H1 (cell line): ENCODE data around the gene SLIT2. TPM values are rescaled to one million over a fixed set of nuclear protein-coding genes. Genes with fewer than 3 reads are reported as not detected.

Experiments
- CTCF ChIA-PET: fragments of 300-600 bp; sonication (Branson Sonifier 250); formaldehyde crosslinking; loops from one replicate; lab custom pipeline; 2021; ENCODE audit not compliant: partially characterized antibody; lab: Charles Lee
- POLR2A ChIA-PET: fragments of 300-600 bp; sonication (Branson Sonifier 250); formaldehyde crosslinking; loops from one replicate; lab custom pipeline; 2021; ENCODE audit warnings: inconsistent platforms; ENCODE audit not compliant: partially characterized antibody; lab: Charles Lee
- DNase-seq, 2 experiments: peaks; one replicate each; pipeline versions ENCODE4 v3.0.0 to v3.0.0-alpha.2; 2010 to 2022; ENCODE audit warnings: low spot score in 2 of 2, low read depth in 1 of 2, mixed read lengths in 1 of 2
- FAIRE-seq: peaks from 2 replicates; lab custom pipeline; 2011; peaks lifted over from hg19 to GRCh38; lab: Jason Lieb, UNC
- H2AFZ ChIP-seq: 2 replicates; pipeline ENCODE4 v1.8.1; 2012; ENCODE audit warnings: low read length, inconsistent platforms
- H2AK5ac ChIP-seq: 2 replicates; pipeline ENCODE4 v1.6.1; 2013; ENCODE audit warnings: low read depth, low read length
- H2BK120ac ChIP-seq: replicated peaks from 2 replicates; pipeline ENCODE3; 2013; ENCODE audit warnings: low read depth, low read length, inconsistent platforms
- H2BK12ac ChIP-seq: 2 replicates; pipeline ENCODE4 v1.6.1; 2013; ENCODE audit warnings: low read depth, low read length
- H2BK15ac ChIP-seq: 2 replicates; pipeline ENCODE4 v1.6.1; 2013; ENCODE audit warnings: low read length
- H2BK20ac ChIP-seq: 2 replicates; pipeline ENCODE4 v1.6.1; 2013; ENCODE audit warnings: low read length
- H2BK5ac ChIP-seq: 2 replicates; pipeline ENCODE4 v1.6.1; 2013; ENCODE audit warnings: low read depth, low read length
- H3K14ac ChIP-seq: 2 replicates; pipeline ENCODE4 v1.6.1; 2013; ENCODE audit warnings: inconsistent platforms; ENCODE audit not compliant: insufficient read length
- H3K18ac ChIP-seq: 2 replicates; pipeline ENCODE4 v1.6.1; 2013; ENCODE audit warnings: low read length; ENCODE audit errors: extremely low read depth
- H3K23ac ChIP-seq: 2 replicates; pipeline ENCODE4 v1.6.1; 2013; ENCODE audit warnings: inconsistent platforms; ENCODE audit not compliant: insufficient read length
- H3K23me2 ChIP-seq: 2 replicates; pipeline ENCODE4 v1.6.1; 2013; ENCODE audit warnings: low read depth, low read length
- H3K27ac ChIP-seq: 2 replicates; pipeline ENCODE4 v1.6.1; 2011; ENCODE audit warnings: low read depth, low read length, inconsistent platforms
- H3K27me3 ChIP-seq, 4 experiments: replicated peaks in 1 of 4; 1 replicate in 1 of 4; 2 replicates in 3 of 4; pipeline versions ENCODE4 v1.6.1 to v1.8.1; 2011 to 2013; ENCODE audit warnings: low read length in 3 of 4, mild to moderate bottlenecking in 3 of 4, inconsistent platforms in 2 of 4, mixed read lengths in 2 of 4, moderate library complexity in 1 of 4; ENCODE audit not compliant: control insufficient read depth in 3 of 4, insufficient read depth in 3 of 4; ENCODE audit errors: extremely low read depth in 1 of 4
- H3K36me3 ChIP-seq, 4 experiments: 2 replicates each; pipeline versions ENCODE4 v1.6.1 to v1.8.1; 2011 to 2013; ENCODE audit warnings: mild to moderate bottlenecking in 4 of 4, low read length in 3 of 4, moderate library complexity in 2 of 4, control low read depth in 1 of 4, inconsistent platforms in 1 of 4; ENCODE audit not compliant: insufficient read depth in 4 of 4, control insufficient read depth in 2 of 4
- H3K4ac ChIP-seq: replicated peaks from 2 replicates; pipeline ENCODE3; 2013; ENCODE audit warnings: low read length, low read depth, mixed read lengths, inconsistent platforms; ENCODE audit not compliant: insufficient read length
- H3K4me1 ChIP-seq, 4 experiments: replicated peaks in 1 of 4; 1 replicate in 1 of 4; 2 replicates in 3 of 4; pipeline versions ENCODE4 v1.6.1 to v1.8.1; 2011 to 2013; ENCODE audit warnings: low read length in 3 of 4, inconsistent platforms in 2 of 4, mixed read lengths in 1 of 4; ENCODE audit not compliant: insufficient read depth in 4 of 4, control insufficient read depth in 3 of 4
- H3K4me2 ChIP-seq, 2 experiments: 2 replicates each; pipeline versions ENCODE4 v1.6.1 to v1.8.1; 2011 to 2013; ENCODE audit warnings: low read depth in 2 of 2, low read length in 2 of 2, control low read depth in 1 of 2, inconsistent platforms in 1 of 2, mild to moderate bottlenecking in 1 of 2; ENCODE audit not compliant: insufficient read depth in 1 of 2
- H3K4me3 ChIP-seq, 4 experiments: fragments of 200-600, 300-600 bp in 1 of 4; sonication (generic), shearing (Covaris generic), sonication (Bioruptor Twin) in 1 of 4; 2 replicates each; pipeline versions ENCODE4 v1.5.1 to v1.8.1; 2011 to 2016; ENCODE audit warnings: low read length in 4 of 4, low read depth in 3 of 4, control low read depth in 2 of 4, inconsistent platforms in 2 of 4, mild to moderate bottlenecking in 2 of 4, mixed read lengths in 1 of 4, moderate library complexity in 1 of 4; ENCODE audit not compliant: insufficient read depth in 2 of 4; ENCODE audit errors: extremely low read depth in 1 of 4
- H3K56ac ChIP-seq: replicated peaks from 2 replicates; pipeline ENCODE3; 2013; ENCODE audit warnings: low read depth, mild to moderate bottlenecking, mixed read lengths, low read length, inconsistent platforms; ENCODE audit not compliant: insufficient read length
- H3K79me1 ChIP-seq: 2 replicates; pipeline ENCODE4 v1.6.1; 2013; ENCODE audit warnings: low read depth, low read length, control low read depth
- H3K79me2 ChIP-seq, 2 experiments: 2 replicates each; pipeline versions ENCODE4 v1.6.1 to v1.8.1; 2012 to 2013; ENCODE audit warnings: low read length in 2 of 2, mild to moderate bottlenecking in 2 of 2, inconsistent platforms in 1 of 2; ENCODE audit not compliant: insufficient read depth in 2 of 2, control insufficient read depth in 1 of 2
- H3K9ac ChIP-seq, 4 experiments: replicated peaks in 1 of 4; 1 replicate in 1 of 4; 2 replicates in 3 of 4; pipeline versions ENCODE4 v1.6.1 to v1.8.1; 2011 to 2013; ENCODE audit warnings: low read depth in 3 of 4, low read length in 3 of 4, control low read depth in 2 of 4, mild to moderate bottlenecking in 2 of 4, moderate library complexity in 2 of 4, inconsistent platforms in 1 of 4; ENCODE audit errors: extremely low read depth in 1 of 4
- H3K9me3 ChIP-seq, 2 experiments: 2 replicates each; pipeline versions ENCODE4 v1.6.1 to v1.8.1; 2012 to 2013; ENCODE audit warnings: mild to moderate bottlenecking in 2 of 2, moderate library complexity in 2 of 2, control low read depth in 1 of 2, inconsistent platforms in 1 of 2, low read depth in 1 of 2, low read length in 1 of 2, mixed read lengths in 1 of 2; ENCODE audit not compliant: insufficient read depth in 2 of 2
- H4K20me1 ChIP-seq, 2 experiments: replicated peaks in 1 of 2; 2 replicates each; pipeline versions ENCODE3 to v1.8.1; 2011 to 2013; ENCODE audit warnings: inconsistent platforms in 2 of 2, low read length in 2 of 2, mild to moderate bottlenecking in 1 of 2; ENCODE audit not compliant: insufficient read depth in 2 of 2, control insufficient read depth in 1 of 2
- H4K5ac ChIP-seq: 2 replicates; pipeline ENCODE4 v1.6.1; 2013; ENCODE audit warnings: low read length, low read depth, mixed read lengths, inconsistent platforms; ENCODE audit not compliant: insufficient read length
- H4K8ac ChIP-seq: 2 replicates; pipeline ENCODE4 v1.8.0; 2013; ENCODE audit warnings: mild to moderate bottlenecking, moderate library complexity, low read length, inconsistent platforms; ENCODE audit not compliant: insufficient read depth; ENCODE audit errors: extremely low read depth
- H4K91ac ChIP-seq: replicated peaks from 2 replicates; pipeline ENCODE3; 2013; ENCODE audit warnings: low read length, mixed read lengths, inconsistent platforms; ENCODE audit not compliant: insufficient read length
- CREB1 ChIP-seq: IDR thresholded peaks from 2 replicates; pipeline ENCODE4 v1.6.1; 2012; ENCODE audit warnings: inconsistent platforms
- GABPA ChIP-seq: IDR thresholded peaks from 2 replicates; pipeline ENCODE4 v1.6.1; 2011; ENCODE audit warnings: mild to moderate bottlenecking, low read length, moderate library complexity, borderline replicate concordance; ENCODE audit not compliant: insufficient read depth
- KDM5A ChIP-seq: fragments of 200-600 bp; IDR thresholded peaks from 2 replicates; pipeline ENCODE4 v1.7.1; 2012; ENCODE audit warnings: mild to moderate bottlenecking, low read length, inconsistent platforms, mixed read lengths
- MAFK ChIP-seq: IDR thresholded peaks from 2 replicates; pipeline ENCODE4 v1.6.1; 2012; ENCODE audit warnings: low read depth, mild to moderate bottlenecking, improper control_type of control experiment, low read length
- MAX ChIP-seq: IDR thresholded peaks from 2 replicates; pipeline ENCODE4 v1.6.1; 2012; ENCODE audit warnings: inconsistent platforms
- NANOG ChIP-seq: IDR thresholded peaks from 2 replicates; pipeline ENCODE4 v1.6.1; 2011; ENCODE audit warnings: low read length, low read depth, mild to moderate bottlenecking, inconsistent platforms; ENCODE audit not compliant: insufficient read depth, poor library complexity, severe bottlenecking
- PHF8 ChIP-seq: fragments of 200-600 bp; sonication (generic); conservative IDR thresholded peaks from 2 replicates; pipeline ENCODE4 v1.7.1; 2012; ENCODE audit warnings: low read depth, mild to moderate bottlenecking, inconsistent platforms, low read length, moderate library complexity
- POLR2A ChIP-seq, 2 experiments: IDR thresholded peaks; 1 replicate in 1 of 2; 2 replicates in 1 of 2; pipeline ENCODE4 v1.6.1; 2011; ENCODE audit warnings: low read depth in 2 of 2, low read length in 2 of 2, mild to moderate bottlenecking in 2 of 2; ENCODE audit errors: control extremely low read depth in 1 of 2
- RNF2 ChIP-seq: fragments of 200-900, 300-1000 bp; sonication (generic); IDR thresholded peaks from 2 replicates; pipeline ENCODE4 v1.7.1; 2016; ENCODE audit warnings: borderline replicate concordance, low read depth, mild to moderate bottlenecking, antibody characterized with exemption, low read length; ENCODE audit not compliant: poor library complexity, severe bottlenecking; ENCODE audit errors: missing control alignments
- SAP30 ChIP-seq: fragments of 300-600 bp; sonication (generic); IDR thresholded peaks from 2 replicates; pipeline ENCODE4 v1.7.1; 2012; ENCODE audit warnings: low read length, moderate library complexity, mild to moderate bottlenecking, inconsistent platforms; ENCODE audit not compliant: insufficient read depth, insufficient replicate concordance
- SP4 ChIP-seq: IDR thresholded peaks from 2 replicates; pipeline ENCODE4 v1.6.1; 2012; ENCODE audit warnings: low read length, inconsistent platforms
- TAF7 ChIP-seq: optimal IDR thresholded peaks from 2 replicates; pipeline ENCODE3; 2011; ENCODE audit warnings: low read depth, mild to moderate bottlenecking, inconsistent platforms, low read length, moderate library complexity, borderline replicate concordance
- TCF12 ChIP-seq: IDR thresholded peaks from 2 replicates; pipeline ENCODE4 v1.6.1; 2011; ENCODE audit warnings: low read depth, mild to moderate bottlenecking, low read length
- YY1 ChIP-seq: IDR thresholded peaks from 2 replicates; pipeline ENCODE4 v1.6.1; 2011; ENCODE audit warnings: low read depth, mild to moderate bottlenecking, low read length
- polyA plus RNA-seq, 7 experiments: library from polyadenylated mRNA; depleted of rRNA in 3 of 7; stranded (reverse) in 5 of 7; unstranded in 2 of 7; fragments of >200 nt in 5 of 7; fragments of 200-250 nt in 2 of 7; gene quantifications; 1 replicate in 5 of 7; 2 replicates in 1 of 7; 4 replicates in 1 of 7; pipeline versions ENCODE4 v1.2.1 to v1.2.3, GENCODE V29; 2011 to 2013; ENCODE audit warnings: missing spikeins in 2 of 7, mixed read lengths in 2 of 7
- total RNA-seq: library from RNA; stranded (reverse); fragmentation: NEBNext Ultra II Directional; extraction: Animal tissue kit (Norgen Biotek cat#: 25700); gene quantifications from 2 replicates; pipeline ENCODE4 v1.2.1, GENCODE V29; 2021
- TF ChIP-seq, protein P1 (sequence below): IDR thresholded peaks from 2 replicates; pipeline ENCODE4 v1.6.1; 2011; ENCODE audit warnings: low read length, improper control_type of control experiment

Gene SLIT2
- total and polyA plus RNA-seq, 2 of the 8 experiments (the other 6 are each of a cell fraction or from before 2014, with no cell fraction given), result 2.0 to 13.7 TPM

DNA sequence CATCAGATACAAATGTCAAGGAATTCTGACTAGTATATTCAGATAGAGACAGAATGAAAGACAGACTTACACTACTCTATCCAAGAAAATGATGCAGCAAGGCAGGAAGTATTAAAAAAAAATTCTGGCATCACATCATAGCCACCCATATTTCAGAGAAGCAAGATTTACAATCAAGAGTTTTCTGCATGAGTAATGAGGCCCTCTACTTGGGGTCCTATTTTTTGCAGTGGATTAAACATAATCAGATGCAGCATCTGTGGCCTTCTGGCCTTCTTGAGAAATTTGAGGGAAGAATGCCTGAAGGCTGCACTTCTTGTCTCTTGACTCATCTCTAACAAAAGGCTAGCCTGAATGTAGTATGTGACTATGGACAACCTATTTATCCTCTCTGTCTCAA lies 48.2 kb upstream of the SLIT2 start:
- H3K4me1 ChIP-seq, result no peaks in the 10 kb centered on the region
- no peaks in the 10 kb centered on the region for H3K27me3 ChIP-seq
- H4K20me1 ChIP-seq, result no peaks in the 10 kb centered on the region
- ChIA-PET POLR2A (no interaction called here), CTCF (no interaction called here)
- no peak overlapping the region for H2BK15ac ChIP-seq
- FAIRE-seq (no peak), DNase-seq (no peak)
- no peak overlapping the region for H4K8ac ChIP-seq
- no peak overlapping the region for H3K56ac ChIP-seq
- H3K9me3 ChIP-seq, result no peaks in the 10 kb centered on the region
- no peak overlapping the region for H3K4me2 ChIP-seq
- no peak overlapping the region for H3K14ac ChIP-seq
- H3K18ac ChIP-seq, result no peak overlapping the region
- H3K23me2 ChIP-seq, result 0 out of 2 replicates have a peak, but pooled peaks cover 2% of the 10 kb centered on the region
- no peak overlapping the region for H4K5ac ChIP-seq
- H3K27ac ChIP-seq, result no peak overlapping the region
- H3K79me2 ChIP-seq, result no peaks in the 10 kb centered on the region
- no peak overlapping the region for H3K4me3 ChIP-seq
- H2BK12ac ChIP-seq, result no peak overlapping the region
- no peak overlapping the region for H2BK120ac ChIP-seq
- H3K79me1 ChIP-seq, result no peaks in the 10 kb centered on the region
- H2BK20ac ChIP-seq, result no peak overlapping the region
- no peak overlapping the region for H2AFZ ChIP-seq
- no peak overlapping the region for H3K4ac ChIP-seq
- no peak overlapping the region for H3K9ac ChIP-seq
- no peak overlapping the region for H2AK5ac ChIP-seq
- H4K91ac ChIP-seq, result no peak overlapping the region
- H3K36me3 ChIP-seq, result no peaks in the 10 kb centered on the region
- no peak overlapping the region for H3K23ac ChIP-seq
- no peak overlapping the region for H2BK5ac ChIP-seq
- TF ChIP-seq TAF7 (no peak), SP4 (no peak), NANOG (no peak), KDM5A (no peak), SAP30 (no peak), POLR2A (IDR thresholded peaks at IDR 0.05; ENCODE audit: control extremely low read depth in 1 of 2, low read depth in 2 of 2, low read length in 2 of 2) (no peak), PHF8 (no peak), GABPA (no peak), MAX (no peak), CREB1 (no peak), TCF12 (no peak), MAFK (no peak), YY1 (no peak), RNF2 (no peak)
- TF ChIP-seq, protein P1, sequence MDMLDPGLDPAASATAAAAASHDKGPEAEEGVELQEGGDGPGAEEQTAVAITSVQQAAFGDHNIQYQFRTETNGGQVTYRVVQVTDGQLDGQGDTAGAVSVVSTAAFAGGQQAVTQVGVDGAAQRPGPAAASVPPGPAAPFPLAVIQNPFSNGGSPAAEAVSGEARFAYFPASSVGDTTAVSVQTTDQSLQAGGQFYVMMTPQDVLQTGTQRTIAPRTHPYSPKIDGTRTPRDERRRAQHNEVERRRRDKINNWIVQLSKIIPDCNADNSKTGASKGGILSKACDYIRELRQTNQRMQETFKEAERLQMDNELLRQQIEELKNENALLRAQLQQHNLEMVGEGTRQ, result no peak
